NCI-H1436 treated with DMSO at 0.1 percent for 48 hours (cell line): ENCODE data around the gene AKAP8L.
A peak's percentile ranks its signal among the peaks of the same experiment; 100 is the strongest.
"Not testable (repeated sequence)": the region's sequence is repeated elsewhere in the genome, so short reads cannot be mapped to it uniquely, and the experiment has no call there.

Source experiments
- DNase-seq: peaks from one replicate; lab custom pipeline; 2025; lab: John Stamatoyannopoulos, UW

AKAP8L gene

DNA sequence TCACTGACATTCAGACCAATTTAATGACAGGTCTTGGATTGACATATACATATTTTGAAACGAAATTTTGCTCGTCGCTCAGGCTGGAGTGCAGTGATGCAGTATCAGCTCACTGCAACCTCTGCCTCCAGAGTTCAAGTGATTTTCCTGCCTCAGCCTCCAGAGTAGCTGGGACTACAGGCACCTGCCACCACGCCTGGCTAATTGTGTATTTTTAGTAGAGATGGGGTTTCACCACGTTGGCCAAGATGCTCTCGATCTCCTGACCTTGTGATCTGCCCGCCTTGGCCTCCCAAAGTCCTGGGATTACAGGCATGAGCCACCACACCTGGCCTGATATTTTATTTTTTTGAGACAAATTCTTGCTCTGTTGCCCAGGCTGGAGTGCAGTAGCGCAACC lies 66.3 kb downstream of the AKAP8L start:
- DNase-seq, result not testable (repeated sequence)

DNA sequence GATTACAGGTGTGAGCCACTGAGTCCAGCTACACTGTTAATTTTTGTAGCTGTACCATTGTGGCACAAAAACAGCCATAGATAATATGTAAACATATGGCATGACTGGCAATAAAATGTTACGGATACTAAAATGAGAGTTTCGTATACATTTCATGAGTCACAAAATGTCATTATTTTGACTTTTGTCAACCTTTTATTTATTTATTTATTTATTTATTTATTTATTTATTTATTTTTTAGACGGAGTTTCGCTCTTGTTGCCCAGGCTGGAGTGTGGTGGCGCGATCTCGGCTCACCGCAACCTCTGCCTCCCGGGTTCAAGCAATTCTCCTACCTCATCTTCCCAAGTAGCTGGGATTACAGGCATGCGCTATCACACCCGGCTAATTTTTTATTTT lies 77.5 kb downstream of the AKAP8L start:
- not testable (repeated sequence) for DNase-seq

DNA sequence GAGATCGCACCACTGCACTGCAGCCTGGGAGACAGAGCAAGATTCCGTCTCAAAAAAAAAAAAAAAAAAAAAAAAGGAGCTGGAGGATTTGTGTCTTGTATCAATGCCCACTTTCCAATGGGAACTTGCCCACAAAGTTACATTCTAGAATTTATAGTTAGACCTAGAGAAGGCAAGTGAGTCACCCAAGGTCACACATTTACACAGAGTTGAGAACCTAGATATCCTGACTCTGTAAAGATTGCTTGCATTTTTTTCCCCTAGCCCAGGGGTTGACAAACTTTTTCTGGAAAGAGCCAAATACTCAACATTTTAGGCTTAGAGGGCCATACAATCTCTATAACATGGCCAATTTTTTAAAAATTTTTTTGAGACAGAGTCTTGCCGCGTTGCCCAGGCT lies 78.7 kb downstream of the AKAP8L start:
- DNase-seq, result no peak

DNA sequence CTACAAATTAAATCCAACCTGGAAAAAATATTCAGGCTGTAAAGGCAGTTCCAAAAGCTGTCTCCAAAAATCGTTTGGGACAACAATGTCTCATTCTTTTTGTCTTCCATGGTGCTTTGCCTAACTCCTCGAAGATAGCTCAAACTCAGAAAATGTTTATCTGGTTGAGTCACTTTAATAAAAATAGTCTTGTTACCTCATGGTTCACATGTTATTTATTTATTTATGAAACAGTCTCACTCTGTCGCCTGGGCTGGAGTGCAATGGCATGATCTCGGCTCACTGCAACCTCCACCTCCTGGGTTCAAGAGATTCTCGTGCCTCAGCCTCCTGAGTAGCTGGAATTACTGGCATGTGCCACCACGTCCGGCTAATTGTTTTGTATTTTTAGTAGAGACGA lies 81.6 kb downstream of the AKAP8L start:
- no peak for DNase-seq

DNA sequence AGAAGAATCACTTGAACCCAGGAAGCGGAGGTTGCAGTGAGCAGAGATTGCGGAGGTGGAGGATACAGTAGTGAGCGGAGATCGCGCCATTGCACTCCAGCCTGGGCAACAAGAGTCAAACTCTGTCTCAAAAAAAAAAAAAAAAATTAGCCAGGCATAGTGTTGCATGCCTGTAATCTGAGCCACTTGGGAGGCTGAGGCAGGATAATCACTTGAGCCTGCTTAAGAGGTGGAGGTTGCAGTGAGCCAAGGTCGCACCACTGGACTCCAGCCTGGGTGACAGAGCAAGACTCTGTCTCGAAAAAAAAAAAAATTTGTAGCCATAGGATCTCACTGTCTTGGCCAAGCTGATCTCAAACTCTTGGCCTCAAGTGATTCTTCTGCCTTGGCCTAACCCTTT lies 82.8 kb downstream of the AKAP8L start:
- DNase-seq, result not testable (repeated sequence)

DNA sequence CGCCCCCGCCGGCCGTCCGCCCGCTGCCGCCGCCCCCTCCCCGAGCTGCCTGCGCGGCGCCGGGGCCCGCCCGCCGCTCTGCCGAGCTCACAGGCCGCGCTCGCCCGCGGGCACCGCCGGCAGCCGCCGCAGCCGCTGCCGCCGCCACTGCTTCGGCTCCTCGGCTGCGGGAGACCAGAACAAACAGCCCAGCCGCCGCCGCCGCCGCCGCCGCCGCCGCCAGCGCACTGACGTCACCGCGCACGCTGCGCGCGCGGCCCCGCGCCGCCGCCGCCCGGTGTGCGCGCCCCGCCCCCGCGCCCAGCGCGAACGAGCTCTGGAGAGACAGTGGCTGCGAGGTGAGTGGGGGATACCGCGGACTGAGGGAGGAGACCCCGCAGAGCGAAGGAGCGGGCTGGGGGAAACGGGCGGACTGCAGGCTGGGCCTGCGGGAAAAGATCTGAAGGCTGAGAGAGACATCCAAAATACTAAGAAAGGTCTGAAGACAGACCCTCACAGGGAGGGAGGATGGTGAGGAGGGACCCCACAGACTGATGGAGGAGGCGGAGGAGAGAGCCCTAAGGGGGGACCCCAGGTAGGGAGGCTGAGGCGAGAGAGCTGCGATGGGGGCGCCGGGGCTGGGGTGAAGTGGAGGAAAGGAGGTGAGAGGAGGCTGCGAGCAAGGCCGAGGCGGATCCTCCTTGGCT lies 86.3 kb downstream of the AKAP8L start, which contains the start of gene BRD4:
BRD4 (minus strand) TSS at position 229 of the 686 bp plus-strand sequence. CDS start 59,440 bp downstream, outside the sequence.
- DNase-seq, result peak; percentile 2

DNA sequence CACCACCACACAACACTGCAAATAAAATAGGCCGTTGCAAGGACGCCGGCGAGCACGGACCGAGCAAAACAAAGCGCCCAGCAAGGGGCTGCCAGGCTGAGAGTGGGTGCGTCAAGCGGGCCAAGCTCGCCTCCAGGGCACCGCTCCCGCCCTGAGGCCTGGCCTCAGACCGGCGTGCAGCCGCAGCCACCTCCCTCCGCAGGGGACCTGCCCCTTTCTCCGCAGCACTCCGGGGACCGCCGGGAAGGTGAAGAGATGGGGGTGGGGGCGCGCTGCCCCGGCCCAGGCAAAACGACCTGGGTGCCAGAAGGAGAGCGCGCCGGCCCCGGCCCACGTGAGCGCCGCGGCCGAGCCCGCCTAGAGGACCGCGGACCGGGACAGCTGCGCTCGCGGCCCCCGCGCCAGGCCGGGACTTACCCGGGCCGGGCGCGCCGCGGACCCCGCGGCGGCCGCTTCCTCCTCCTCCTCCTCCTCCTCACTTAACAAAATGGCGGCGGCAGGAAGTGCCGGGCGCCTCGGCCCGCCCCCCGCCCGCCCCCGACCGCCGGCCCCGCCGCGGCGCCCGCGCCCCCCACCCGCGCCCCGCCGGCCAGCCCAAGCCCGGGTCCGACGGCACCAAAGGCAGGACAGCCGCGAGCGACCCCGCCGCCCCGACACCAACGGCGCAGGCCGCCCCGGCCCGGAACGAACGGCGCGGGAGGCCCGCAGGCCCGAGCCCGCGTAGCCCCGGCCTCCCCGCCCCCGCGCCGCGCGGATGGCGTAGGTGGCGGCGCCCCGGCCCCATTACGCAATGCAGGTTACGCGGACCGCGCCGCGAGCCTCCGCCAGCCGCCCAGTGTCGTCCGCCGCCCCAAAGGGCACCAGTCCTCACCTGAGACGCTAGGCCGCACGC lies 87.1 kb downstream of the AKAP8L start:
- DNase-seq, result no peak

DNA sequence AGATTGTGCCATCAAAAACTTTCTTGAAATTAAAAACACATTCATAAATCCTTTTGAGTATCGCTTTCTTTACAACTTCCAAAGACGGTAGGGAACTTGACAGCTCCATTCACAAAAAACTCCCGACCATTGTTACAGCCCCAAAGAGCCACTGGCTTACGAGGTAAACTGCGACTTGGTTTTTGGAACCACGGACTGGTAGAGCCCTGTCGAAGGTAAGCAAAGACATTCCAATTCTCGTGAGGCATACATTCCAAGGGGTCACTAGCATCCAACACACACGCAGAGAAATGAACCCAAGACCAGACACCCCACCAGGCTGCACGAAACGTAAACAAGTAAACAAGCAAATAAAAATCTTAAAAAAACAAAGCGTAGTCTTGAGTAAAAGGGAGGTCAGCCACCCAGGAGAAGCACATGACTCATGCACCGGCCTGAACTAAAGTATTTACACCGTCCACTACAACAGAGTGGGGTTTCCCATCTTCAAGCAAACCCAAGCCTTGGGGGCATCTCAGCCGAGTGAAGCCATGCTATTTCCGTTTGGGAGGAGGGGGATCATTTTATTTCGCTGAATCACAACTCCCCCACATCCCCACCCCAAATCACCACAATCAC lies 87.9 kb downstream of the AKAP8L start:
- DNase-seq, result no peak
